Fibroblast of lung (primary cell): Measurements from ENCODE around the gene GSTM3. TPM values are rescaled to one million over a fixed set of nuclear protein-coding genes. Genes with fewer than 3 reads are reported as not detected.

Experiments used
- DNase-seq, 2 donors: peaks; one replicate each; pipeline versions ENCODE4 v3.0.0 to v3.0.0-alpha.2; 2010; ENCODE audit warnings: low read depth in 2 of 2
- H2AFZ ChIP-seq: 2 replicates; pipeline ENCODE4 v1.5.1; 2012; ENCODE audit warnings: low read length, control low read depth, inconsistent platforms
- H3K27ac ChIP-seq: 2 replicates; pipeline ENCODE4 v1.5.1; 2011; ENCODE audit warnings: low read length, control low read depth; ENCODE audit not compliant: insufficient read depth
- H3K27me3 ChIP-seq: 2 replicates; pipeline ENCODE4 v1.5.1; 2011; ENCODE audit warnings: mild to moderate bottlenecking, low read length; ENCODE audit not compliant: control insufficient read depth, insufficient read depth
- H3K36me3 ChIP-seq: 2 replicates; pipeline ENCODE4 v1.5.1; 2011; ENCODE audit warnings: low read length; ENCODE audit not compliant: control insufficient read depth, insufficient read depth
- H3K4me1 ChIP-seq: 2 replicates; pipeline ENCODE4 v1.5.1; 2011; ENCODE audit warnings: low read length; ENCODE audit not compliant: control insufficient read depth, insufficient read depth; ENCODE audit errors: extremely low read depth
- H3K4me2 ChIP-seq: 2 replicates; pipeline ENCODE4 v1.5.1; 2011; ENCODE audit warnings: low read length, control low read depth; ENCODE audit not compliant: insufficient read depth; ENCODE audit errors: extremely low read depth
- H3K4me3 ChIP-seq, 4 experiments: fragments of 200-600 bp in 1 of 4; sonication (generic) in 1 of 4; replicated peaks in 1 of 4; 2 replicates each; pipeline ENCODE4 v1.5.1; 2011 to 2016; ENCODE audit warnings: low read length in 4 of 4, low read depth in 3 of 4, mild to moderate bottlenecking in 3 of 4, control low read depth in 2 of 4, inconsistent platforms in 1 of 4, mixed read lengths in 1 of 4; ENCODE audit not compliant: insufficient read depth in 1 of 4; ENCODE audit errors: control extremely low read depth in 1 of 4
- H3K79me2 ChIP-seq: 2 replicates; pipeline ENCODE4 v1.5.1; 2012; ENCODE audit warnings: mild to moderate bottlenecking, low read length, inconsistent platforms; ENCODE audit not compliant: control insufficient read depth, insufficient read depth
- H3K9ac ChIP-seq: 2 replicates; pipeline ENCODE4 v1.5.1; 2011; ENCODE audit warnings: mild to moderate bottlenecking, low read length, control low read depth; ENCODE audit not compliant: insufficient read depth
- H3K9me3 ChIP-seq: 2 replicates; pipeline ENCODE4 v1.5.1; 2012; ENCODE audit warnings: low read depth, low read length; ENCODE audit not compliant: control insufficient read depth, insufficient read depth
- H4K20me1 ChIP-seq: 2 replicates; pipeline ENCODE4 v1.5.1; 2011; ENCODE audit warnings: low read length; ENCODE audit not compliant: control insufficient read depth, insufficient read depth; ENCODE audit errors: extremely low read depth
- EZH2 ChIP-seq: IDR thresholded peaks from 2 replicates; pipeline ENCODE4 v1.5.1; 2012; ENCODE audit warnings: low read length, control low read depth, mild to moderate bottlenecking; ENCODE audit errors: missing control alignments
- polyA plus RNA-seq, 2 donors: library from polyadenylated mRNA; depleted of rRNA in 1 of 2; stranded (reverse) in 1 of 2; unstranded in 1 of 2; fragments of >200 nt; gene quantifications; 2 replicates each; pipeline ENCODE4 v1.2.1, GENCODE V29; 2011 to 2012; ENCODE audit warnings: missing spikeins in 1 of 2
- total RNA-seq: library from RNA; depleted of rRNA; stranded (reverse); fragments of >200 nt; gene quantifications from 2 replicates; pipeline ENCODE4 v1.2.1, GENCODE V29; 2014
- TF ChIP-seq, protein P1 (sequence below), 2 donors: IDR thresholded peaks in 1 of 2; conservative IDR thresholded peaks in 1 of 2; 1 replicate in 1 of 2; 2 replicates in 1 of 2; pipeline ENCODE4 v1.5.1; 2011 to 2012; ENCODE audit warnings: low read length in 2 of 2, control low read depth in 1 of 2, inconsistent platforms in 1 of 2, low read depth in 1 of 2, mild to moderate bottlenecking in 1 of 2

The GSTM3 gene
- total and polyA plus RNA-seq, 2 donors (not counting 1 experiment from before 2014, with no cell fraction given), result 51.4 to 207 TPM

DNA sequence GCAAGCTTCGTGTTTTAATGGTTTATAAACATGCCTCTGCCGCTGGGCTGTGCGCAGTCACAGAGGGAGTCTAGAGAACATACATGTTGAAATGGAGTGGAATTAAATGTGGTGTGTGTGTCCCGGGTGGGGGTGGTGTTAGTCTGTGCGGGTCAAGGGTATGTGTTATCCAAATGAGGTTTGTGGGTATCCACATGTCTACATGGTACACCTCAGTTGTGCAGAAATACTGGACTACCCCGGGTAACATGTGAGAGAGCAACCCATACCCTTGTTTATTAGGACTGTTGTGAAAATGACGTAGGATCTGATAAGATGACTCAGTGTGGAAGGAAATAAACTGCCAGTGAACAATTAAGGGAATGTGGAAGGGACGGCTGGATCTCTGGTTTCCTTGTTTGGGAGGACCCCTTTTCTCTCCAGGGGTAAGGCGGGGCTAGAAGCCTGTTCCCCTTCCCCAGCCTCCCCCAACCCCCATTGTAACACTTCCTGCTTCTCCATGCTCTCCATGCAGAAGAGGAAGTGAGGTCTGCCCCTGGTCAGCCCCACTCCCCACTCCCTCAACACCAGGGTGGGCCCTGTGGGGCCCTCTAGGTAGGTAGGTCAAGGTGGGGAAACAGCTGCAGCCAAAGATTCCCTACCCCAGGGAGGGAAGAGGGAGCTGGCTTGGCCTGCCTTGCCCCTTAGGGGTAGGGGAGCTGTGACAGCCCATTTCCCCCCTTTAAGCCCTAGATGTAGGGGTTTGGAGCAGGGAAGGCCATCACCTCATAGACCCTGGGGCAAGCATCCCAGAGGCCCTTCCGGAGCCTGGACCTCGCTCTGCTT is 22.2 kb upstream of the GSTM3 start:
- Histone ChIP-seq H3K9me3 (no peaks in the 10 kb centered on the region), H3K9ac (no peak overlapping the region), H3K4me3 (no peak overlapping the region), H3K36me3 (no peaks in the 10 kb centered on the region), H4K20me1 (no peaks in the 10 kb centered on the region), H3K27ac (no peak overlapping the region), H3K79me2 (no peaks in the 10 kb centered on the region), H2AFZ (peak overlapping the region; percentile 9), H3K4me2 (no peak overlapping the region), H3K4me1 (peaks cover 3% of the 10 kb centered on the region), H3K27me3 (peaks cover 8% of the 10 kb centered on the region)
- peak; percentile 73 to 84 for DNase-seq
- TF ChIP-seq EZH2, result no peak
- TF ChIP-seq, protein P1, sequence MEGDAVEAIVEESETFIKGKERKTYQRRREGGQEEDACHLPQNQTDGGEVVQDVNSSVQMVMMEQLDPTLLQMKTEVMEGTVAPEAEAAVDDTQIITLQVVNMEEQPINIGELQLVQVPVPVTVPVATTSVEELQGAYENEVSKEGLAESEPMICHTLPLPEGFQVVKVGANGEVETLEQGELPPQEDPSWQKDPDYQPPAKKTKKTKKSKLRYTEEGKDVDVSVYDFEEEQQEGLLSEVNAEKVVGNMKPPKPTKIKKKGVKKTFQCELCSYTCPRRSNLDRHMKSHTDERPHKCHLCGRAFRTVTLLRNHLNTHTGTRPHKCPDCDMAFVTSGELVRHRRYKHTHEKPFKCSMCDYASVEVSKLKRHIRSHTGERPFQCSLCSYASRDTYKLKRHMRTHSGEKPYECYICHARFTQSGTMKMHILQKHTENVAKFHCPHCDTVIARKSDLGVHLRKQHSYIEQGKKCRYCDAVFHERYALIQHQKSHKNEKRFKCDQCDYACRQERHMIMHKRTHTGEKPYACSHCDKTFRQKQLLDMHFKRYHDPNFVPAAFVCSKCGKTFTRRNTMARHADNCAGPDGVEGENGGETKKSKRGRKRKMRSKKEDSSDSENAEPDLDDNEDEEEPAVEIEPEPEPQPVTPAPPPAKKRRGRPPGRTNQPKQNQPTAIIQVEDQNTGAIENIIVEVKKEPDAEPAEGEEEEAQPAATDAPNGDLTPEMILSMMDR (conservative IDR thresholded peaks at IDR 0.05 in 1 of 2, IDR thresholded peaks at IDR 0.05 in 1 of 2; ENCODE audit: low read depth in 1 of 2, low read length in 2 of 2), result no peak

DNA sequence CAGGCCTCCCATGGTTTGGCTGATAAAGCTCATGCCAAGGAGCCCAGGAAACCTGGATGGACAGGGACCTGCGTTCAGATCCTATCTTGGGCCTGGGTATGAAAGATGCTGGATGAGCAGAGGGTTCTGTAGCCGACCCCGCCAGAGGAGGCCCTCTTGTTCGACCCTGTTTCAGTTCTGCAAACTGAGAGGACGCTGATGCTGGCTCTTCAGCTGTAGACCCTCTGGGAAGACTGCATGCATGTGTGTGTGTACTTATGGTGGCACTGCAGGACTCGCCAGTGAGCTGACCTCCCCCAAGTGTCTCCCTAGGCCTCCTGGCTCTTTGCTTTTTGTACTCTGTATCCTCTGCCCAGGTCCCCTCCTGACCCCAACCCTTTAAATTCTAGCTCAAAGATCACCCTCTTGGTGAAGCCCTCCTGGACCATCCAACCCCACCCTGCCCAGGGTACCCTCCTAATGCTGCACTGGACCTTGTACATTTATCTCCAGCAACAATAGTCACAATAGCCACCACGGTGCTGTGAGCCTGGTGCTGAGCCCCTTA is 21.3 kb upstream of the GSTM3 start:
- H3K4me2 ChIP-seq, result no peak overlapping the region
- no peak for DNase-seq
- H3K9me3 ChIP-seq, result no peaks in the 10 kb centered on the region
- TF ChIP-seq EZH2, result no peak
- TF ChIP-seq, protein P1 (conservative IDR thresholded peaks at IDR 0.05 in 1 of 2, IDR thresholded peaks at IDR 0.05 in 1 of 2; ENCODE audit: low read depth in 1 of 2, low read length in 2 of 2), result no peak
- peaks cover 6% of the 10 kb centered on the region for H3K27me3 ChIP-seq
- no peaks in the 10 kb centered on the region for H3K36me3 ChIP-seq
- no peak overlapping the region for H3K9ac ChIP-seq
- no peak overlapping the region for H3K4me3 ChIP-seq
- no peak overlapping the region for H3K27ac ChIP-seq
- peaks cover 3% of the 10 kb centered on the region for H3K4me1 ChIP-seq
- H2AFZ ChIP-seq, result no peak overlapping the region
- no peaks in the 10 kb centered on the region for H3K79me2 ChIP-seq
- H4K20me1 ChIP-seq, result no peaks in the 10 kb centered on the region

DNA sequence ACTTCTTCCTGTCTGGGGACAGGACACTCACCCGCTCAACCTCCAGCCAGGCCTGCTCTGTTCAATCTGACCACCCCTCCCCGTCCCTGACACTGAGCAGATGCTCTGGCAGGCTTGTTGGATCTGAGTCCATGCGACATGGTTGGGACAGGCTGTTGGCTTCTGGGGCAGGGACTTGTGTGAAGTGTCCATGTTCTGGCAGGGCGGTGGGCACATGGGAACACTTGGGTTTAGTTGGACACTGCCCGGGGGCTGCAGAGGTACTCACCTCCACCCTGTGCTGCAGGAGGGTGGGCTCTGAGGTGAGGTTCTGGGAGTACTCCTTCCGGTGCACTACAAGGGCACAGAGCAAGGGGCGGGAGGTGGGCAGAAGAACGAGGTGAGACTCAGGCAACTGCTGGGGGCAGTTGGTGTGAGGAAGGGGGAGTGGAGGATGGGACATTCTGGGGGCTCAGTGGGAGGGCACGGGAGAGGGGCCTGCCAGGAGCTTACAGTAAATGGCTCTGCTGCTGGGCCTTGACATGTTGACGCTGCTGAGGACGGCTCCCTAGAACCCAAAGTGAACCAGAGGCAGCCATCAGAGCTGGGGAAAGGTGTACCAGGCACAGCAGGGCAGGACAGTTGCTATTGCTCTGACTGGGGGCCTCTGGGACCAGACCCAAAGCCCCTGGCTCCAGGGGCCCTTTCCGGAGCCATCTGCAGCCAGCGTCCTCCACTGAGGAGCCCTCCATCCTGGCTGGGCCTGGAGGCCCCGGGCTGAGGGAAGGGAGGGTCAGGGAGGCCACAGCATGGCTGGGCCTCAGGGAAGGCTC is 20.6 kb upstream of the GSTM3 start:
- TF ChIP-seq, protein P1 (conservative IDR thresholded peaks at IDR 0.05 in 1 of 2, IDR thresholded peaks at IDR 0.05 in 1 of 2; ENCODE audit: low read depth in 1 of 2, low read length in 2 of 2), result no peak
- TF ChIP-seq EZH2, result no peak
- Histone ChIP-seq H3K27ac (no peak overlapping the region), H3K4me3 (no peak overlapping the region), H3K9me3 (no peaks in the 10 kb centered on the region), H3K36me3 (no peaks in the 10 kb centered on the region), H3K9ac (no peak overlapping the region), H3K4me2 (no peak overlapping the region), H3K79me2 (no peaks in the 10 kb centered on the region), H4K20me1 (no peaks in the 10 kb centered on the region), H3K4me1 (peaks cover 3% of the 10 kb centered on the region), H2AFZ (no peak overlapping the region), H3K27me3 (peaks cover 2% of the 10 kb centered on the region)
- DNase-seq, result no peak
